Progenitor cell of endocrine pancreas (in vitro differentiated cells): Measurements from ENCODE around the gene CLIC5. TPM values are rescaled to one million over a fixed set of nuclear protein-coding genes. Genes with fewer than 3 reads are reported as not detected.

ENCODE experiments used
- DNase-seq: peaks from one replicate; pipeline ENCODE4 v3.0.0; 2021; ENCODE audit warnings: low spot score; ENCODE audit not compliant: unreplicated experiment
- H3K27ac Mint-ChIP-seq: 2 replicates; pipeline ENCODE4 v1.8.0; 2021; ENCODE audit warnings: mild to moderate bottlenecking, moderate library complexity, mixed read lengths
- H3K27me3 Mint-ChIP-seq: 2 replicates; pipeline ENCODE4 v1.8.0; 2021; ENCODE audit warnings: mixed read lengths
- H3K36me3 Mint-ChIP-seq: 2 replicates; pipeline ENCODE4 v1.8.0; 2022; ENCODE audit warnings: mixed read lengths; ENCODE audit not compliant: insufficient read depth
- H3K4me1 Mint-ChIP-seq: 2 replicates; pipeline ENCODE4 v1.8.0; 2021; ENCODE audit warnings: low read depth, mixed read lengths
- H3K4me3 Mint-ChIP-seq: 2 replicates; pipeline ENCODE4 v1.8.0; 2021; ENCODE audit warnings: low read depth, mild to moderate bottlenecking, moderate library complexity, mixed read lengths
- H3K9me3 Mint-ChIP-seq: 2 replicates; pipeline ENCODE4 v1.8.0; 2021; ENCODE audit warnings: low read depth, mixed read lengths
- CTCF ChIP-seq: fragments of 200-600 bp; sonication (generic); IDR thresholded peaks from one replicate; pipeline ENCODE4 v1.5.0; 2021; ENCODE audit warnings: antibody characterized with exemption, mild to moderate bottlenecking; ENCODE audit not compliant: unreplicated experiment
- total RNA-seq: library from RNA; stranded (reverse); gene quantifications from 2 replicates; pipeline ENCODE4 v1.2.1, GENCODE V29; 2021

CLIC5 gene
- total RNA-seq, 1 donor from 2014 or later, result 35.9 TPM

DNA sequence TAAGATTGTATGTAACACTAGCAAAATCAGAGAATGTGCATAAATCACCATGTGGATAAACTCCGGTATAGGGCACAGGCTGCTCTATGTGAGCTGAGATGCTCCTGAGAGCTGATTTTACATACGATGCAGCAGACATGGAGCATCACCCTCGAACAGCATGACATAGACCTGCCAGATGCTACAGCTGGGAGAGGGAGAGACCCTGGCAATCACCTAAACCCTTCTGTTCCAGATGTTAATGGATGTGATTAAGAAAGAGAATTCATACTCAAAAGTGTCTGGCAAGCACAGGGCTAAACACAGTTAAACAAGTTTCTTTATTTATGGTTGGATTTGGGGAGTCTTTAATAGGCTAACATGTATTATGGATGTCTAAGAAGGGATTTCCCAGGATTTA lies 157.0 kb downstream of the CLIC5 start:
- Mint-ChIP-seq H3K9me3 (no peaks in the 10 kb centered on the region), H3K27me3 (peaks cover 10% of the 10 kb centered on the region), H3K4me1 (peaks cover 1% of the 10 kb centered on the region), H3K36me3 (no peaks in the 10 kb centered on the region), H3K4me3 (no peak overlapping the region), H3K27ac (no peak overlapping the region)
- no peak for DNase-seq
- TF ChIP-seq CTCF, result no peak

GRCh38 chr6:45857827-45858226 lies 157.8 kb downstream of the CLIC5 start:
- Mint-ChIP-seq H3K27me3 (peaks cover 13% of the 10 kb centered on the region), H3K27ac (no peak overlapping the region), H3K4me1 (peaks cover 1% of the 10 kb centered on the region), H3K4me3 (no peak overlapping the region), H3K9me3 (no peaks in the 10 kb centered on the region), H3K36me3 (no peaks in the 10 kb centered on the region)
- TF ChIP-seq CTCF, result no peak
- no peak for DNase-seq

DNA sequence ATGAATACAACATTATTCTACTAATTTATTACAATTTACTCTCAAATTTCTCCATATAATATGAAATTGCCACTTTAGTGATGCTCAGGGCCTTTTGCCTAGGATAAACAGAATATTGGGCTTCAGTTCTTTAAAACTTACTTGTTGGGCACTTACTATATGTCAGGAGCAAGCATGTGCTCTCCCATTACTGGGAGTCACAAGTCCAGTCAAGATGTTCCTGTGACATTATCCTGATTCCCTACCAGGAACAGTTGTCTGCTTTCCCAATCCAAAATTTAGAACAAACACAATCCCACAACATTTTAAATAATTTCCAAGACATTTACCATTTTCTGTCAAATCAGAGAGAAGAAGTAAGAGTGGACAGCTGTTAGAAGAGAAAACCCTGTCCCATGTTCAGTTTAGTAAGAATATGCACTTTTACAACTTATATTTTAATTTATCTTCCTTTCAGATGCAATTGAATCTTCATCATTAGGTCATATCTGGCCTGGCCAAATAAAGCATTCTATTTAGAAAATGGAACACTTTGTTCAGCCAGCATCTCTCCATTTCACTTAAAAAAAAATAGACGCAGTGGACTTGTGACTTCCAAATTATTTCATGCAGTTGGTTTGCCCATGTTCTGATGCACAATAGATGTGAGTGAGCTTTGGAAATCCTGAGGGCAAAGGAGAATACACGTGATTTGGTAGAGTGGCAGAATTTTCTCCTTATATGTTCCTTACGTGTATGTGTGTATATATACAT lies 159.8 kb downstream of the CLIC5 start:
- TF ChIP-seq CTCF, result no peak
- no peaks in the 10 kb centered on the region for H3K9me3 Mint-ChIP-seq
- H3K27ac Mint-ChIP-seq, result no peak overlapping the region
- H3K27me3 Mint-ChIP-seq, result peaks cover 13% of the 10 kb centered on the region
- peaks cover 1% of the 10 kb centered on the region for H3K4me1 Mint-ChIP-seq
- no peak for DNase-seq
- H3K36me3 Mint-ChIP-seq, result no peaks in the 10 kb centered on the region
- H3K4me3 Mint-ChIP-seq, result no peak overlapping the region

DNA sequence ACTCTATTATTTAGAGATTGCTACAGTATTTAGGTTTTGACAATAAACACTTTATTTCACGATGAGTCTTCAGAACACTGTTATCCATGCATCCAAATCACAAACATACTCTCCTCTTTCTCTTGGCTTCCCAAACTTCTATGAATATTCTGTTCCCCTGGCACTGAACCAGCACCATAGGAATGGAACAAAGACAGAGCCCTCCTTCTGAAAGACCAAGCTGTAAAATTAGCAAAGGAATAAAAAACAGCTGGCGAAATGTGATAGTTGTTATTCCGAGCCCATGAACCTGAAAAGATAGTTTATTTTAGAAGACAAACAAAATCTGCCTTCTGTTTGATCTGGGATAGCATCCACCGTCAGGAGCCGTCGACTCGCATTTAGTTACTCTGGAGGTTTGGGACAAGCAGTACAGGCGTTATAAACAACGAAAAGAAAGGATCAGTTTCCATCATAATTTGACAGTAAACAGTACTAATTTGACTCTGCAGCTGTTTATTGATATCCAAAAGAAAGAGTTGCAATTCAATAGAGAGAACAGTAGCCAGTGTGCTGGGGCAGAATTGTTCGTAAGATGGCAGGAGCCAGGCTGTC lies 161.4 kb downstream of the CLIC5 start:
- Mint-ChIP-seq H3K27ac (no peak overlapping the region), H3K9me3 (no peaks in the 10 kb centered on the region), H3K4me3 (no peak overlapping the region), H3K4me1 (peaks cover 7% of the 10 kb centered on the region), H3K27me3 (peaks cover 3% of the 10 kb centered on the region), H3K36me3 (no peaks in the 10 kb centered on the region)
- no peak for TF ChIP-seq CTCF
- no peak for DNase-seq

DNA sequence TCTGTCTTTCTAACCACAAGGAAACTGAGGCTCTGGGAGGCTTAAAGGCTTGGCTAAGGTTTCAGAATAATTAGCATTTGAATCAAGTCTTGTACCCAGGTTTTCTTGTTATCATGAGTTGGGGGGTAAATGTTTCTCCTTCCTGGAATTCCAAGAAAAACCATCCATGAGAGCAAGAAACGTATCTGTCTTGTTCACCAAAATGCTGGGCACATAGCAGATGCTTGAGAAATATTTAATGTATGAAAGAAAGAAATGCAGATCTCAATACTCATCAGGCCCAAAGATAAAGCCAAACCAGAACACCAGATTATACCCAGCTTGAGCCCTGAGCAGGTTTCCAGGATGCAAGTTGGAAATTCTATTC lies 164.6 kb downstream of the CLIC5 start:
- TF ChIP-seq CTCF, result no peak
- H3K27ac Mint-ChIP-seq, result no peak overlapping the region
- peaks cover 5% of the 10 kb centered on the region for H3K4me1 Mint-ChIP-seq
- H3K9me3 Mint-ChIP-seq, result no peaks in the 10 kb centered on the region
- DNase-seq, result no peak
- no peaks in the 10 kb centered on the region for H3K36me3 Mint-ChIP-seq
- H3K4me3 Mint-ChIP-seq, result no peak overlapping the region
- H3K27me3 Mint-ChIP-seq, result peaks cover 3% of the 10 kb centered on the region
